SU-DHL-6 (cell line): ENCODE measurements around the gene RANGAP1.

Experiments
- H2AFZ ChIP-seq: fragments of 200-600 bp; sonication (generic); 2 replicates; pipeline ENCODE4 v1.6.1; 2014; ENCODE audit warnings: low read depth, mild to moderate bottlenecking, moderate library complexity, mixed read lengths, antibody characterized with exemption, low read length; ENCODE audit not compliant: severe bottlenecking
- H3F3A ChIP-seq: fragments of 200-600 bp; shearing (Covaris generic); 2 replicates; pipeline ENCODE4 v1.6.0; 2016; ENCODE audit warnings: antibody characterized with exemption, mild to moderate bottlenecking; ENCODE audit not compliant: insufficient read depth
- H3K27ac ChIP-seq: fragments of 200-600 bp; sonication (generic); 2 replicates; pipeline ENCODE4 v1.5.1; 2016; ENCODE audit warnings: low read depth, mild to moderate bottlenecking, low read length, moderate library complexity, mixed read lengths
- H3K27me3 ChIP-seq: fragments of 200-600 bp; sonication (generic), shearing (Covaris generic); 2 replicates; pipeline ENCODE4 v1.6.0; 2014; ENCODE audit warnings: mild to moderate bottlenecking, low read length
- H3K36me3 ChIP-seq: fragments of 200-600 bp; sonication (generic); 2 replicates; pipeline ENCODE4 v1.6.1; 2014; ENCODE audit warnings: mild to moderate bottlenecking, low read length, mixed read lengths
- H3K4me2 ChIP-seq: fragments of 300-600, 200-600 bp; shearing (Covaris generic), sonication (generic); 2 replicates; pipeline ENCODE4 v1.6.0; 2014; ENCODE audit warnings: low read length, low read depth, mild to moderate bottlenecking; ENCODE audit not compliant: poor library complexity, severe bottlenecking
- H3K4me3 ChIP-seq: fragments of 200-600 bp; sonication (generic); 2 replicates; pipeline ENCODE4 v1.5.1; 2014; ENCODE audit warnings: antibody characterized with exemption, low read length, mild to moderate bottlenecking, mixed read lengths; ENCODE audit not compliant: insufficient read depth, poor library complexity, severe bottlenecking
- H3K79me2 ChIP-seq: fragments of 200-600 bp; sonication (generic); 2 replicates; pipeline ENCODE4 v1.6.1; 2014; ENCODE audit warnings: mild to moderate bottlenecking, low read length, moderate library complexity; ENCODE audit not compliant: insufficient read depth
- H3K9ac ChIP-seq: fragments of 200-600 bp; sonication (generic); 2 replicates; pipeline ENCODE4 v1.7.0; 2014; ENCODE audit warnings: mild to moderate bottlenecking, low read length
- H3K9me2 ChIP-seq: fragments of 200-600 bp; sonication (generic); replicated peaks from 2 replicates; pipeline ENCODE4 v1.6.1; 2014; ENCODE audit warnings: low read length; ENCODE audit not compliant: insufficient read depth
- H3K9me3 ChIP-seq: fragments of 200-600 bp; sonication (generic); 2 replicates; pipeline ENCODE4 v1.6.1; 2014; ENCODE audit warnings: low read length, mixed read lengths; ENCODE audit not compliant: insufficient read depth
- H4K20me1 ChIP-seq: fragments of 200-600 bp; sonication (generic); 2 replicates; pipeline ENCODE4 v1.6.1; 2014; ENCODE audit warnings: low read depth, mild to moderate bottlenecking, antibody characterized with exemption, low read length, moderate library complexity, mixed read lengths
- EZH2phosphoT487 ChIP-seq: fragments of 200-600 bp; sonication (generic), shearing (Covaris generic); conservative IDR thresholded peaks from 2 replicates; pipeline ENCODE4 v1.6.1; 2018; ENCODE audit warnings: mild to moderate bottlenecking, antibody characterized with exemption, low read length, moderate library complexity, mixed read lengths
- TF ChIP-seq, protein P1 (sequence below): fragments of 200-600 bp; sonication (generic); IDR thresholded peaks from one replicate; pipeline ENCODE4 v1.5.1; 2017; ENCODE audit warnings: antibody characterized with exemption, mild to moderate bottlenecking, low read length, moderate library complexity; ENCODE audit not compliant: insufficient read depth, poor library complexity, severe bottlenecking

RANGAP1 gene

GRCh38 chr22:41241133-41241676 is 44.8 kb downstream of the RANGAP1 start:
- Histone ChIP-seq H3K9ac (no peak overlapping the region), H3K27me3 (no peaks in the 10 kb centered on the region), H3K27ac (no peak overlapping the region), H2AFZ (no peak overlapping the region), H3K4me2 (no peak overlapping the region), H3K9me3 (no peaks in the 10 kb centered on the region), H4K20me1 (no peaks in the 10 kb centered on the region), H3F3A (peaks cover 11% of the 10 kb centered on the region), H3K79me2 (no peaks in the 10 kb centered on the region), H3K36me3 (no peaks in the 10 kb centered on the region), H3K9me2 (no peaks in the 10 kb centered on the region), H3K4me3 (no peak overlapping the region)
- TF ChIP-seq, protein P1, sequence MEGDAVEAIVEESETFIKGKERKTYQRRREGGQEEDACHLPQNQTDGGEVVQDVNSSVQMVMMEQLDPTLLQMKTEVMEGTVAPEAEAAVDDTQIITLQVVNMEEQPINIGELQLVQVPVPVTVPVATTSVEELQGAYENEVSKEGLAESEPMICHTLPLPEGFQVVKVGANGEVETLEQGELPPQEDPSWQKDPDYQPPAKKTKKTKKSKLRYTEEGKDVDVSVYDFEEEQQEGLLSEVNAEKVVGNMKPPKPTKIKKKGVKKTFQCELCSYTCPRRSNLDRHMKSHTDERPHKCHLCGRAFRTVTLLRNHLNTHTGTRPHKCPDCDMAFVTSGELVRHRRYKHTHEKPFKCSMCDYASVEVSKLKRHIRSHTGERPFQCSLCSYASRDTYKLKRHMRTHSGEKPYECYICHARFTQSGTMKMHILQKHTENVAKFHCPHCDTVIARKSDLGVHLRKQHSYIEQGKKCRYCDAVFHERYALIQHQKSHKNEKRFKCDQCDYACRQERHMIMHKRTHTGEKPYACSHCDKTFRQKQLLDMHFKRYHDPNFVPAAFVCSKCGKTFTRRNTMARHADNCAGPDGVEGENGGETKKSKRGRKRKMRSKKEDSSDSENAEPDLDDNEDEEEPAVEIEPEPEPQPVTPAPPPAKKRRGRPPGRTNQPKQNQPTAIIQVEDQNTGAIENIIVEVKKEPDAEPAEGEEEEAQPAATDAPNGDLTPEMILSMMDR = no peak
- TF ChIP-seq EZH2phosphoT487 = no peak

DNA sequence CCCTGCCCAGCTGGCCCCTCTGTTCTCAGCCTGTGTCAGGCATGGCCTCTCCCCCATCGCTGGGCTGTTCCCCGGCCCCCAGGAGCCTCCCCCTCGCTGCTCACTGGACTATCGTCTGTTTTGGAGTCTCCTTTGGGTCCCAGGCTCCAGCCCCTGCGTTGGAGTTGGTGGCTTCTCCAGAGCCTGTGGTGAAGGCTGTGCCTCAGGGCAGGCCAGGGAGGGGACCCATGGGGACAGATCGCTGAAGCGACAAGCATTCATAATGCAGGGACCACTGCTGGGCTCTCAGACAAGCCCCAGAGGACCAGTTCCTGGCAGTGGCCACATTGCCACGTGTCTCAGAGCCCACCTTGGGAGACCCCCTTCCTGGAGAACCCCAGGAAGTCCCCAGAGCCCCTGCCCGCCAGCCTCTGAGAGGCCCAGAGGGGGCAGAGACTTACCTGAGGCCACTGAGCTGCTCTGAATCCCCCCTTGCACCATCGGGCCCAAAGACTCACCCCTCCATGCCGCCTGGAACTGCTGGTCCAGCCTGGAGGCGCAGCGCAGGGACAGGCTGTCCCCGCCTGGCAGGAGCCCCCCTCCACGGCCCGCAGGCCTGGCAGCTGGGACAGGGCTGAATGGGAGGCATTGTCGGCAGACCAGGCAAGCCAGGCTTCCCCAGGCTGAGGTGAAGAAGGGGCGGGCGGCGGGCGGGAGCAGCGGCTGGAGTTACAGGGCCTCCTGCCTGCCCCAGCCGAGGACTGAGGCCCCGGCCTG is 45.4 kb downstream of the RANGAP1 start, which contains the start of gene CHADL:
CHADL (minus strand) TSS at position 555 of the 756 bp plus-strand sequence; CDS start at position 505, 50 bp downstream.
- Histone ChIP-seq H3K9me2 (no peaks in the 10 kb centered on the region), H4K20me1 (no peaks in the 10 kb centered on the region), H3K9me3 (no peaks in the 10 kb centered on the region), H3K9ac (no peak within 1 kb of the TSS), H3K4me2 (no peak within 1 kb of the TSS), H3F3A (peaks cover 11% of the 10 kb centered on the region), H2AFZ (no peak within 1 kb of the TSS), H3K36me3 (no peaks in the 10 kb centered on the region), H3K79me2 (no peaks in the 10 kb centered on the region), H3K27ac (no peak within 1 kb of the TSS), H3K27me3 (no peaks in the 10 kb centered on the region), H3K4me3 (no peak within 1 kb of the TSS)
- no peak for TF ChIP-seq EZH2phosphoT487
- TF ChIP-seq, protein P1 = no peak

DNA sequence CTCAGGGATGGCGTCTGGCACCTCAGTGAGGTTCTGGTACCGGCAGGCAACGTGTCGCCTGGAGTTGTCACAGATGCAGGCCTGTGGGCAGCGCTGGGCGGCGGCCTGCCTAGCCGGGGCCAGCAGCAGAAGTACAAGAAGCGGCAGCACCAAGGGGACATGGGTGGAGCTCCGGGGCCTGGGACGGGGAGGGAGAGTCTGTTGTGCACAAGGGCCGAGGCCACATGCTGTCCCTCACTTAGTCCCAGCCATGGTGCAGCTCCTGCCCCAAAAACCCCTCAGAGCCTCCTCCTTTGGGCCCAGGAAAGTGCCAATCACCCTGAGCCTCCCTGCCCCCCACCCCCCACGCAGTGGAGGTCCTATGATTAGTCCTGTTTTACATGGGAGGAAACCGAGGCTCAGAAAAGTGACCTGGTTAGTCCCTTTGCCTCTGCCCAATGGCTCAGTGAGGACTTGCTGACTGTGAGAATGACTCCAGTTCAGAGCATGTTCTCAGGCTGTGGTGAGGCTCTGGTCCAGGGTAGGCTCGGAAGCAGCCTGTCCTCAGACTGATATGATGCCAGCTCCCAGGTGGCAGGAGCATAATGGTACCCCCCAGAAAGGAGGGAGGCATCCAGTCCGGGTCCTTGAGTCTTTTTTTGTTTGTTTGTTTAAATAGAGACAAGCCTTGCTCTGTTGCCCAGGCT is 46.4 kb downstream of the RANGAP1 start:
- H3K9me3 ChIP-seq = no peaks in the 10 kb centered on the region
- H3K4me3 ChIP-seq = no peak overlapping the region
- H3K9me2 ChIP-seq = no peaks in the 10 kb centered on the region
- H3F3A ChIP-seq = peaks cover 11% of the 10 kb centered on the region
- H2AFZ ChIP-seq = no peak overlapping the region
- no peak for TF ChIP-seq EZH2phosphoT487
- TF ChIP-seq, protein P1 = no peak
- no peak overlapping the region for H3K9ac ChIP-seq
- H3K79me2 ChIP-seq = no peaks in the 10 kb centered on the region
- no peak overlapping the region for H3K27ac ChIP-seq
- no peaks in the 10 kb centered on the region for H3K27me3 ChIP-seq
- H3K36me3 ChIP-seq = no peaks in the 10 kb centered on the region
- no peak overlapping the region for H3K4me2 ChIP-seq
- no peaks in the 10 kb centered on the region for H4K20me1 ChIP-seq
